Measurements from ENCODE around the gene RPE65.
"Not testable (repeated sequence)": the region's sequence is repeated elsewhere in the genome, so short reads cannot be mapped to it uniquely, and the experiment has no call there.

- TF ChIP-seq, protein P1, sequence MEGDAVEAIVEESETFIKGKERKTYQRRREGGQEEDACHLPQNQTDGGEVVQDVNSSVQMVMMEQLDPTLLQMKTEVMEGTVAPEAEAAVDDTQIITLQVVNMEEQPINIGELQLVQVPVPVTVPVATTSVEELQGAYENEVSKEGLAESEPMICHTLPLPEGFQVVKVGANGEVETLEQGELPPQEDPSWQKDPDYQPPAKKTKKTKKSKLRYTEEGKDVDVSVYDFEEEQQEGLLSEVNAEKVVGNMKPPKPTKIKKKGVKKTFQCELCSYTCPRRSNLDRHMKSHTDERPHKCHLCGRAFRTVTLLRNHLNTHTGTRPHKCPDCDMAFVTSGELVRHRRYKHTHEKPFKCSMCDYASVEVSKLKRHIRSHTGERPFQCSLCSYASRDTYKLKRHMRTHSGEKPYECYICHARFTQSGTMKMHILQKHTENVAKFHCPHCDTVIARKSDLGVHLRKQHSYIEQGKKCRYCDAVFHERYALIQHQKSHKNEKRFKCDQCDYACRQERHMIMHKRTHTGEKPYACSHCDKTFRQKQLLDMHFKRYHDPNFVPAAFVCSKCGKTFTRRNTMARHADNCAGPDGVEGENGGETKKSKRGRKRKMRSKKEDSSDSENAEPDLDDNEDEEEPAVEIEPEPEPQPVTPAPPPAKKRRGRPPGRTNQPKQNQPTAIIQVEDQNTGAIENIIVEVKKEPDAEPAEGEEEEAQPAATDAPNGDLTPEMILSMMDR (IDR thresholded peaks at IDR 0.05), result not testable (repeated sequence)
- not testable (repeated sequence) for TF ChIP-seq ZFX (IDR thresholded peaks at IDR 0.05; ENCODE audit: borderline replicate concordance)
These were observed 57.3 kb downstream of the RPE65 start for GRCh38 chr1:68392474-68392873.
